ENCODE measurements around the gene NIT1.

DNA sequence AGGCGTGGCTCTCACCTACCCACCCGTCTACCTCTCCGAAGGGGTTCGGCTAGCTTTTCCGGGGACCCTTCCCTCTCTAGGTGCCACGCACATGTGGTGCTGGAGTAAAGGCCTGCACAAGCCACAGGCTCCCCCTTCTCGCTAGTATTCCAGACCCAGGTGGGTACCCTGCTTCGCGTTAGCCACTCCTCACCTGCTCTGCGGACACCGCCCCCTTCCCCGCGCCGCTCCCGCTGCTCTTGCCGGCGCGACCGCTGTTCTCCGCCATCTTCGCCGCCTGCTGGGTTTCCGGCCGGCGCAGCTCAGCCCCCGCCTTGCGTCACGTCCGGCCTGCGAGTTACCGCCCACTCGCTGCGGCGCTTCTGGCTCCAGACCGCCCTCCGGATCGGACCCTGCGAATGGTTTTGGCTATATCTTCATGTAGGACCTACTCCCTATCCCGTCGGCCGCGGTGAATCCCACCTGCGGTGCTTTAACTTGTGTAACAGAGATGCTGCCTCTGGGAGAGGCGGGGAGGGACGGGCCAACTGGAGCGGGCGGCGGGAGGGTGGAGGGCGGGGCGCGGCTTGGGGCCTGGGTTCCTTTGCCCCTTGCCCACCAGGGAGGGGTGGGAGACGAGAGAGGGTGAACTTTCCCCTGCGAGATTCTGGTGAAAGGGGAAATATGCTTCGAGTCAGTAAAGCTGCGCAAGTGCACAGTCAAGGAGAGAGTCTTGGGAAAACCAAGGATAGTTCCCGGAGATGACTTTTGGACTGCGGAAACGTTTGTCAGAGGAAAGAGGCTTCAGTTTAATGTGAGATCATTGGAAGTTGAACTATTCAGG lies at the start of gene NIT1, which contains the start of gene PFDN2:
- TF ChIP-seq, protein P1, sequence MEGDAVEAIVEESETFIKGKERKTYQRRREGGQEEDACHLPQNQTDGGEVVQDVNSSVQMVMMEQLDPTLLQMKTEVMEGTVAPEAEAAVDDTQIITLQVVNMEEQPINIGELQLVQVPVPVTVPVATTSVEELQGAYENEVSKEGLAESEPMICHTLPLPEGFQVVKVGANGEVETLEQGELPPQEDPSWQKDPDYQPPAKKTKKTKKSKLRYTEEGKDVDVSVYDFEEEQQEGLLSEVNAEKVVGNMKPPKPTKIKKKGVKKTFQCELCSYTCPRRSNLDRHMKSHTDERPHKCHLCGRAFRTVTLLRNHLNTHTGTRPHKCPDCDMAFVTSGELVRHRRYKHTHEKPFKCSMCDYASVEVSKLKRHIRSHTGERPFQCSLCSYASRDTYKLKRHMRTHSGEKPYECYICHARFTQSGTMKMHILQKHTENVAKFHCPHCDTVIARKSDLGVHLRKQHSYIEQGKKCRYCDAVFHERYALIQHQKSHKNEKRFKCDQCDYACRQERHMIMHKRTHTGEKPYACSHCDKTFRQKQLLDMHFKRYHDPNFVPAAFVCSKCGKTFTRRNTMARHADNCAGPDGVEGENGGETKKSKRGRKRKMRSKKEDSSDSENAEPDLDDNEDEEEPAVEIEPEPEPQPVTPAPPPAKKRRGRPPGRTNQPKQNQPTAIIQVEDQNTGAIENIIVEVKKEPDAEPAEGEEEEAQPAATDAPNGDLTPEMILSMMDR (IDR thresholded peaks at IDR 0.05), result no peak
- TF ChIP-seq POLR2A (IDR thresholded peaks at IDR 0.05) (peak in 2 of 4 donors; percentile 56 to 73), EP300 (IDR thresholded peaks at IDR 0.05) (no peak)
